ENCODE results near the gene MPP3.

MPP3 gene

DNA sequence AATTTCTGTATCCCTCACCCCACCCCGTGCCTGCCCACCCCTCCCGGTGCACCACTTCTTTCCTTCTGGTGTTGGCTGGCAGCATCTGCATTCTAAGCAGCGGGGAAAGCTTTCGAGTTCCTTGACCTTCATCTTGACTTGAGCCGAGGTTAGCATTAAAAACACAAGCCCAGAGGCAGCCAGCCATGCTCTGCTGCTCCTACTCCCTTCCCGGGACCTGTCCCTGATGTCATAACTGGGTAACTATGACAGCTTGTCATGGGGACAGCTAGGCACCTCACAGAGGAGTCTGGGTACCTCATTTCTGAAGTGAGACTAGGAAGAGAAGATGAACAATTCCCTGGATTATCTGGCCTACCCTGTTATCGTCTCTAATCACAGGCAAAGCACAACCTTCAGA is 52.8 kb downstream of the MPP3 start, which contains the start of gene CFAP97D1:
TSS of gene CFAP97D1 (plus strand) at position 301 of the 400 bp plus-strand sequence. CDS start at position 329, 28 bp downstream.
- Histone ChIP-seq H3K9ac (ENCODE audit: low read length in 5 of 5) (peak within 1 kb of the TSS; percentile 10 to 96 (median 79)), H3K27me3 (ENCODE audit: control insufficient read depth in 5 of 5, insufficient read depth in 4 of 5, low read length in 5 of 5) (no peaks in the 10 kb centered on the region), H3K9me3 (ENCODE audit: control insufficient read depth in 5 of 5, low read length in 5 of 5) (no peaks in the 10 kb centered on the region), H3K4me1 (ENCODE audit: control insufficient read depth in 5 of 5, insufficient read depth in 5 of 5, low read length in 5 of 5) (peaks cover 0 to 36% (median 28%) of the 10 kb centered on the region in 5 donors), H3K27ac (ENCODE audit: low read depth, low read length) (peak within 1 kb of the TSS; percentile 99), H3K4me3 (ENCODE audit: low read depth in 1 of 5, low read length in 5 of 5) (peak within 1 kb of the TSS; percentile 66 to 90 (median 79)), H3K36me3 (ENCODE audit: control insufficient read depth in 5 of 5, insufficient read depth in 5 of 5, low read length in 5 of 5) (peaks cover 0 to 14% (median 4%) of the 10 kb centered on the region in 5 donors)

DNA sequence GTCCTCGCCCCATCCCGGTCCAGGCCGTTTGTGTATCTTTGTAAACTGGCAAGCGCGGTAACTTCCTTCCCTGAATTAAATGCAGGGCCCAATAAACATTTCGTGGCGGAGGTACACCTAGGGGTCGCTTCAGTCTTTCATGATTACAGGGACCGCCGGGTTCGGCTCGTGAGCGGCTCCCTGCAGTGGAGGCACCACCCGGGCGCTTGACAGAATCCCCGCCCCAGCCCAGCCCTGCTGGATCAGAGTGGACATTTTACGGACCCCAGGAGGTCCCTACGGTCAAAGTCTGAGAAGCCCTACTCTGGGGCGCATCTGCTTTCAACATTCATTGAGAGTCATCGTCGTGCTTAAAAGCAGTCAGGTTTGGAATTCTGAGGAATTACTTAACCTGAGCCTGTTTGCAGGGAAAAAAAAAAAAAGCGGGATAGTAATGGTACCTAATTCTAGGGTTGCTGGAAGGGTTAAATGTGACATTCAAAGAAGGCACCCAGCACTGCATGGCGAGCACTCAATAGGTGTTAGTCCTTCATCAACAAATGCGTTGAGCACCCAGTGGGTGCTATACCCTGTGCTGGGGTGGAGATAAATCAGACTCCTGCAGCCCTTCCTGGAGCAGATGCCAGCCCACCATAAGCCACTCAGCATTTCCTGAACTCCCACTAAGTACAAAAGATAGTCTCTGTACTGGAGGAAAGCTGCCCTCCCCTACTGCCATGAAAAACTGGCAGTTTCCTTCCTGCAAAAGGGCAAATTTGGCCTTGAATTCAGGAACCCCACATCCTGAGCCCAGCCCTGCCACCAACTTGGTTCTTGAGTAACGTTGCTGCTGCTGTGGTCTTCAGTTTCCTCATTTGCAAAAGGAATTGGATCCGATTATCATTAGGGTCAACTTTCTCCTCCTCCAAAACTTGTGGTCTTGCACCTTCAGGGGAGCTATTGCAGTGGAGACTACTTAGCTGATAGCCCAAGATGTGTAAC is 53.5 kb downstream of the MPP3 start:
- peak overlapping the region; percentile 10 to 96 (median 79) for H3K9ac ChIP-seq (ENCODE audit: low read length in 5 of 5)
- peaks cover 0 to 21% (median 10%) of the 10 kb centered on the region in 5 donors for H3K36me3 ChIP-seq (ENCODE audit: control insufficient read depth in 5 of 5, insufficient read depth in 5 of 5, low read length in 5 of 5)
- H3K9me3 ChIP-seq (ENCODE audit: control insufficient read depth in 5 of 5, low read length in 5 of 5): no peaks in the 10 kb centered on the region
- H3K27me3 ChIP-seq (ENCODE audit: control insufficient read depth in 5 of 5, insufficient read depth in 4 of 5, low read length in 5 of 5): no peaks in the 10 kb centered on the region
- peak overlapping the region; percentile 99 for H3K27ac ChIP-seq (ENCODE audit: low read depth, low read length)
- H3K4me3 ChIP-seq (ENCODE audit: low read depth in 1 of 5, low read length in 5 of 5): peak overlapping the region; percentile 66 to 90 (median 79)
- H3K4me1 ChIP-seq (ENCODE audit: control insufficient read depth in 5 of 5, insufficient read depth in 5 of 5, low read length in 5 of 5): peaks cover 0 to 43% (median 34%) of the 10 kb centered on the region in 5 donors

DNA sequence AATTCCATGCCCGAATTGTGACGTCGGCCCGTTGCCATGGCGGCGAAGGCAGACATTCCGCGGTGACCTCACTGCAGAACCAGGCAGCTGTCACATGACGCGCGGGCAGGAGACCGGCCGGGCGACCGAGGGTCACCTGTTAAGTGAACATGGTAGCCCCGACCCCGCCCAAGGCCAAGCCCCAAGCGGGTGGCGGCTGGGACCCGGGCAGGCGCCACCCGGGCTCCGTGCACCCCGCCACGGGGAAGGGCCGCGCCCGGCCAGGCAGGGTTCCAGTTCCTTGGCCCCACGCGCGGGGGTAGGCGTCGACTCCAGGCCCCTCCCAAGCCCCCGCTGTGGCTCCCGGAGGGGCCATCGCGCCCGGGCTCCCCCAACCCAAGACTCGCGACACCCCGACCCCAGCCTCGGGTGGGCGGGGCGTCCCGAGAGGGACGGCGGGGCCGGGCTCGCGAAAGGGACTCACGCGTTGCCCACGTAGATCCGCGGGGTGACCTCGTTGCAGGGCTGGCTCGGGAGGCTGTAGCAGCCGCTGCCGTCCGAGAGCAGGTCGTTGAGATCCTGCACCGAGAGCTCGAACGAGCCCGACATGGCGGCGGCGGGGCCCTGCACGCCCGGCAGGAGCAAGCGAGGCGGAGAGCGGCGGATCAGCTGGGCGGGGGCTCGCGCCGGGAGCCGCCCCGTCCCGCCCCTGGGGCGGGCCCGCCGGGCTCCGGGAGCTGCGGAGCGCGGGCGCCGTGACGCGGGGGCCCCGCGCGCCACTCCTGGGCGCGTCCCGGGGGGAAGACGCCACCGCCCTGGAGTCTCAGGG is 54.4 kb downstream of the MPP3 start, which contains the start of gene DUSP3:
TSS of gene DUSP3 (minus strand) at position 641 of the 808 bp plus-strand sequence. CDS start at position 588, 53 bp downstream.
- no peaks in the 10 kb centered on the region for H3K27me3 ChIP-seq (ENCODE audit: control insufficient read depth in 5 of 5, insufficient read depth in 4 of 5, low read length in 5 of 5)
- peaks cover 0 to 44% (median 34%) of the 10 kb centered on the region in 5 donors for H3K4me1 ChIP-seq (ENCODE audit: control insufficient read depth in 5 of 5, insufficient read depth in 5 of 5, low read length in 5 of 5)
- H3K9ac ChIP-seq (ENCODE audit: low read length in 5 of 5): peak within 1 kb of the TSS; percentile 26 to 97 (median 93)
- peak within 1 kb of the TSS; percentile 99 for H3K27ac ChIP-seq (ENCODE audit: low read depth, low read length)
- peaks cover 0 to 30% (median 18%) of the 10 kb centered on the region in 5 donors for H3K36me3 ChIP-seq (ENCODE audit: control insufficient read depth in 5 of 5, insufficient read depth in 5 of 5, low read length in 5 of 5)
- peak within 1 kb of the TSS; percentile 66 to 90 (median 79) for H3K4me3 ChIP-seq (ENCODE audit: low read depth in 1 of 5, low read length in 5 of 5)
- no peaks in the 10 kb centered on the region for H3K9me3 ChIP-seq (ENCODE audit: control insufficient read depth in 5 of 5, low read length in 5 of 5)

DNA sequence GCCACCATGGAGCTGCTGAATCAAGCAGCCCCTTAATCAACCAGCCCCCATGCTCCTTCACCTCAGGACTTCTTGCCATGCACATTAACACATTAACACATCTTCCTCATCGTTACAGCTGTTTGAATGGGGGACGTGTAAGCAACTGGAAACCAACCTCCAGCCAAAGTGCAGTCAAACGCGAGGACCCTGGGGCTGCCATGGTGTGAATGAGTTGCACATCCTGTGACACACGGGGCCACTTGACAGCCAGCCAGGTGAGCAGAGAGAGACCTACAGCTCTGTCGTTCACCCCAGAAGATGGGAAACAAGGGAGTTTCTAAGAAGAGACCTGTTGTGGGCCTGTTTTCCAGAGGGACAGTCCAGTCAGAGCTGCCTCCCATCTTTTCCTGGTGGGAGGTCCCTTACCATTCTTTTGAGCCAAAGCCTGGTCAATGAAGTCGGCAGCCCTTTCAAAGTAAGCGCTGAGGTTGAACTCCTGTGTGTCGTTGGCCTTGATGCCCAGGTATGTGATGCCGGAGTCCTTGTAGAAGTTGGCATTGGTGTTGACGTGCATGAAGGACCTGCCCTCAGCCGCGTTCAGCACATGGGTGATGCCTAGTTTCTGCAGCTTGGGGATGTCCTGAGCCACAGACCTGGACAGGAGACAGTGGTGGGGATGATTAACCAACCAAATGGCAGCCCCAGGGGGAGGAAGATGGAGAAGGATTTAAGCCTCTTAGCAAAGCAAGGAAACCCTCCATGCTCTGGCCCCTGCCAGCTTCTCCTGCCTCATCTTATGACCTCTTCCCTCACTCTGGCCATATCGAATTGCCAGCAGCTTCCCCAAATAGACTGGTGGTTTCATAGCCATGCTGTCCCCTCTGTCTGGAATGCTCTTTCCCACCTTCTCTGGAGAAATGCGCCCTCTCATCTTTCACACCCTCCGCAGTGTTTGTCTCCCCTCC is 58.4 kb downstream of the MPP3 start:
- peaks cover 0 to 62% (median 38%) of the 10 kb centered on the region in 5 donors for H3K4me1 ChIP-seq (ENCODE audit: control insufficient read depth in 5 of 5, insufficient read depth in 5 of 5, low read length in 5 of 5)
- H3K27ac ChIP-seq (ENCODE audit: low read depth, low read length): no peak overlapping the region
- H3K4me3 ChIP-seq (ENCODE audit: low read depth in 1 of 5, low read length in 5 of 5): no peak overlapping the region
- no peaks in the 10 kb centered on the region for H3K27me3 ChIP-seq (ENCODE audit: control insufficient read depth in 5 of 5, insufficient read depth in 4 of 5, low read length in 5 of 5)
- H3K9me3 ChIP-seq (ENCODE audit: control insufficient read depth in 5 of 5, low read length in 5 of 5): no peaks in the 10 kb centered on the region
- no peak overlapping the region for H3K9ac ChIP-seq (ENCODE audit: low read length in 5 of 5)
- peaks cover 2 to 68% (median 49%) of the 10 kb centered on the region in 5 donors for H3K36me3 ChIP-seq (ENCODE audit: control insufficient read depth in 5 of 5, insufficient read depth in 5 of 5, low read length in 5 of 5)

DNA sequence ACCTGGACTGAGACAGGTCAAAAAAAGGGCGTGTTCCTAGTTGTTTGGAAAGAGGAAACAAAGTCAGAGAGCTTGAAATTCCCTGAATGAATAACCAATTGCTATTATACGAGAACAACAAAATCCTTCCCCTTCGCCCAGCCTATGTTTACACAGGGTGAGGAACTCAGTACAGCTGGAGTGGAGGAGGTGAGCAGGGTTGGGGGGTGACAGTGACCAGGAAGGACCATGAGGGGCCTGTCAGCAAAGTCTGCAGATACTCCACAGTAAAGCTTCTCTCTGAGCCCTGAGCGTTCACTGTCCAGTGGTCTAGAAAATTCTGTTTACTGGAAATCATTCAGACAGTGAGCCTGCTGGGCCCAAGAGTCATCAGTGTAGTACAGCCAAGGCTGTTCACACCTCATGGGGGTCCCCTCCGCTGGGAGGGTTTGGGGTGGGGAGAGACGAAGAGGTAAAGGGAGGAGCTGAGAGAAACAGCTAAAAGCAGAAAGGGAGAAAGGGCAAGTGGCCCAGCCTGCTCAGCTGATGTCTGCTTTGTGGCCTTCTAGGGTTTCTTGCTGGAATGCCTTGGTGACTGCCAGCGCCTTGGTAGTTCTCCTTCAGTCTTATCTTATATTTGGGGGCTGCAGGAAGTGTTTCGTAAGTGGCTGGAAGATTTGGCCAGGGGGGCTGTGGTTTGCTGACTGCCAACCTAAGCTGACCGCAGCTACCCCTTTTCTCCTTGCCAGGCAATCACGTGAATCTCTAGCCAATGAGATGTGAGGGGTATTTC is 59.9 kb downstream of the MPP3 start:
- H3K27me3 ChIP-seq (ENCODE audit: control insufficient read depth in 5 of 5, insufficient read depth in 4 of 5, low read length in 5 of 5): no peaks in the 10 kb centered on the region
- H3K27ac ChIP-seq (ENCODE audit: low read depth, low read length): peak overlapping the region; percentile 30
- peaks cover 0 to 69% (median 43%) of the 10 kb centered on the region in 5 donors for H3K4me1 ChIP-seq (ENCODE audit: control insufficient read depth in 5 of 5, insufficient read depth in 5 of 5, low read length in 5 of 5)
- H3K9me3 ChIP-seq (ENCODE audit: control insufficient read depth in 5 of 5, low read length in 5 of 5): no peaks in the 10 kb centered on the region
- peak overlapping the region in 1 of 5 donors; percentile 19 for H3K9ac ChIP-seq (ENCODE audit: low read length in 5 of 5)
- H3K36me3 ChIP-seq (ENCODE audit: control insufficient read depth in 5 of 5, insufficient read depth in 5 of 5, low read length in 5 of 5): peaks cover 2 to 83% (median 62%) of the 10 kb centered on the region in 5 donors
- H3K4me3 ChIP-seq (ENCODE audit: low read depth in 1 of 5, low read length in 5 of 5): no peak overlapping the region

DNA sequence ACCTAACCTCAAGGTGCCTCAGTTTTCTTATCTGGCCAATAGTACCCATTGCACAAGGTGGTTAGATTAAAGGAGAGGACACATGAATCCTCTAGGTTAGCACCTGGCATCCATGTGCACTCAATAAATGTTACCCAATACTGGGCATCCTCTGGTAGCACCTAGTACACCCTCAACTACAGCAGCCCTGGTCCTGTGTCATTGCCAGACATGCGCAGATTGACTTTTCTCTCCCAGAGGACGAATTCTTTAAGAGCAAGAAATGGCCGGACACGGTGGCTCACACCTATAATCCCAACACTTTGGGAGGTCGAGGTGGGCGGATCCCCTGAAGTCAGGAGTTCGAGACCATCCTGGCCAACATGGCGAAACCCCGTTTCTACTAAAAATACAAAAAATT is 61.5 kb downstream of the MPP3 start:
- H3K27me3 ChIP-seq (ENCODE audit: control insufficient read depth in 5 of 5, insufficient read depth in 4 of 5, low read length in 5 of 5): no peaks in the 10 kb centered on the region
- peaks cover 2 to 86% (median 66%) of the 10 kb centered on the region in 5 donors for H3K36me3 ChIP-seq (ENCODE audit: control insufficient read depth in 5 of 5, insufficient read depth in 5 of 5, low read length in 5 of 5)
- no peaks in the 10 kb centered on the region for H3K9me3 ChIP-seq (ENCODE audit: control insufficient read depth in 5 of 5, low read length in 5 of 5)
- no peak overlapping the region for H3K4me3 ChIP-seq (ENCODE audit: low read depth in 1 of 5, low read length in 5 of 5)
- H3K9ac ChIP-seq (ENCODE audit: low read length in 5 of 5): no peak overlapping the region
- no peak overlapping the region for H3K27ac ChIP-seq (ENCODE audit: low read depth, low read length)
- peaks cover 0 to 72% (median 40%) of the 10 kb centered on the region in 5 donors for H3K4me1 ChIP-seq (ENCODE audit: control insufficient read depth in 5 of 5, insufficient read depth in 5 of 5, low read length in 5 of 5)

DNA sequence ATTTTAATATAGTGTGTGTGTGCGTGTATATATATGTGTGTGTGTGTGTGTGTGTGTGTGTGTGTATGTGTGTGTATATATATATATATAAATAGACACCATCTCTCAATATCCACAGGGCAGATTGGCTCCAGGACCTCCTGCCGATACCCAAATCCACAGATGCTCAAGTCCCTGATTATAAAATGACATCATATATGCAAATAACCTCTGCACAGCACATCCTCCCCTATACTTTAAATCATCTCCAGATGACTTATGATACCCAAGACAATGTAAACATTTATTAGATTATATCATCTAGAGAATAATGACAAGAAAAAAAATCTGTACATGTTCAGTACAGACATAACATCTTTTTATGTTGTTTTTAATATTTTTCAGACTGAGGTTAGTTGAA is 62.0 kb downstream of the MPP3 start:
- Histone ChIP-seq H3K9me3 (ENCODE audit: control insufficient read depth in 5 of 5, low read length in 5 of 5) (no peaks in the 10 kb centered on the region), H3K4me3 (ENCODE audit: low read depth in 1 of 5, low read length in 5 of 5) (no peak overlapping the region), H3K27ac (ENCODE audit: low read depth, low read length) (no peak overlapping the region), H3K9ac (ENCODE audit: low read length in 5 of 5) (no peak overlapping the region), H3K36me3 (ENCODE audit: control insufficient read depth in 5 of 5, insufficient read depth in 5 of 5, low read length in 5 of 5) (peaks cover 5 to 82% (median 63%) of the 10 kb centered on the region in 5 donors), H3K4me1 (ENCODE audit: control insufficient read depth in 5 of 5, insufficient read depth in 5 of 5, low read length in 5 of 5) (peaks cover 0 to 69% (median 36%) of the 10 kb centered on the region in 5 donors), H3K27me3 (ENCODE audit: control insufficient read depth in 5 of 5, insufficient read depth in 4 of 5, low read length in 5 of 5) (no peaks in the 10 kb centered on the region)

DNA sequence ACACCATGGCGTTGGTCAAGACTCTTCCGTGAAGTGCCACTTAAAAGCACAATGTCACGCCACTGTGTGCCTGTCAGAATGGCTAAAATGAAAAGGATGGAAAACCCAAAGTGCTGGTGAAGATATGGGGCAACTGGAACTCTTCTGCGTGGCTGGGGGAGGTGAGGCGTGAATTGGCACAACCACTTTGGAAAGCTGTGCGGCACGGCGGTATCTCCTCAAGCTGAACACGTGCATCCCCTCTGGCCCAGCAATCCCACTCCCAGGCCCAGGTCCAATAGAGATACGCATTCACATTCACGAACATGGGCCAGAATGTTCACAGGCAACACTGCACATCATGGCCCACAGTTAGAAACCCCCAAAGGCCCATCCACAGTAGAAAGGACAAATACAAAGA is 63.1 kb downstream of the MPP3 start:
- no peak overlapping the region for H3K4me3 ChIP-seq (ENCODE audit: low read depth in 1 of 5, low read length in 5 of 5)
- H3K36me3 ChIP-seq (ENCODE audit: control insufficient read depth in 5 of 5, insufficient read depth in 5 of 5, low read length in 5 of 5): peaks cover 11 to 74% (median 65%) of the 10 kb centered on the region in 5 donors
- no peak overlapping the region for H3K27ac ChIP-seq (ENCODE audit: low read depth, low read length)
- H3K9me3 ChIP-seq (ENCODE audit: control insufficient read depth in 5 of 5, low read length in 5 of 5): no peaks in the 10 kb centered on the region
- no peak overlapping the region for H3K9ac ChIP-seq (ENCODE audit: low read length in 5 of 5)
- H3K27me3 ChIP-seq (ENCODE audit: control insufficient read depth in 5 of 5, insufficient read depth in 4 of 5, low read length in 5 of 5): no peaks in the 10 kb centered on the region
- peaks cover 0 to 60% (median 27%) of the 10 kb centered on the region in 5 donors for H3K4me1 ChIP-seq (ENCODE audit: control insufficient read depth in 5 of 5, insufficient read depth in 5 of 5, low read length in 5 of 5)
